ENCODE results near the gene TCEA3.

Gene TCEA3

DNA sequence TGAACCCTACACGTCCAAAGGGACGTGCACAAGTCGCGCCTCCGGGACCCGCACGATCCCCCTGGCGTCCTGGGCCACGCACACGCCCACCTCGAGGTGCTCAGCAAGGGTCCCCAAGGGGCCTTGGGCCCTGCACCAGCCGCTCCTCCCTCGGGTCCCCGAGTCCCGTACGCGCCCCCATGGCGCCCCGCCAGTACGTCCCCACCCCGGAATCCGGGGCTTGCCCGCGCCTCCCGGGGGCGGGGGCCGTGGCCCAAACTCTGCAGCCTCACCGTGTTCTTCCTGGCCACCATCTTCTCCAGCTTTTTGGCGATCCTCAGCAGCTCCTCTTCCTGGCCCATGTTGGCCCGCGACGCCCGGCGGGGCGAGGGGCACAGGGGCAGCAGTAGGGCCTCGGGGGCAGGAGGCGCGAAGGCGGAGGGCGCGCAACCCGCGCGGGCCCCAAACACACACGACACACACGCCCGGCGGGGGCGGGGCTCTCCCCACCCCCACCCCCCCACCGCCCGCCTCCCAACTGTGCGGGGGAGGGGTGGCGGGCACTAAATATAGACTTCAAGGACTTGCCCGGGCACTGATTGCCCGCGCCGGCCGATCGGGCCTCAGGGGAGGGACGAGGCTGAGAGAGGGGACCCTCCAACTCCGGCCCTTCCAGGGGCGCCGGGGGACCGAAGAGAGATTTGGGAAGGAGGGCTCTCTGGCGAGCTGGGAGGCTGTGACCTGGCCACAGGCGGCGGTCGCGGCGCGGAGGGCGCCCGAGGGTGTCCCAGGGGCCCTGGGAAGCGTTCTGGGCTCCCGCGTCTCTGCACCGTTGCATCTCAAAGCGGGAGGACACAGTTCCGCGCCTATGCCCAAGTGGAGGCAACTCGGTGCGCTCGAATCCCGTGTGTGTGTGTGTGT is at the start of gene TCEA3:
TCEA3 (minus strand) TSS at position 456 of the 900 bp plus-strand sequence; CDS start at position 341, 115 bp downstream.
- DNase-seq: peak; percentile 65

DNA sequence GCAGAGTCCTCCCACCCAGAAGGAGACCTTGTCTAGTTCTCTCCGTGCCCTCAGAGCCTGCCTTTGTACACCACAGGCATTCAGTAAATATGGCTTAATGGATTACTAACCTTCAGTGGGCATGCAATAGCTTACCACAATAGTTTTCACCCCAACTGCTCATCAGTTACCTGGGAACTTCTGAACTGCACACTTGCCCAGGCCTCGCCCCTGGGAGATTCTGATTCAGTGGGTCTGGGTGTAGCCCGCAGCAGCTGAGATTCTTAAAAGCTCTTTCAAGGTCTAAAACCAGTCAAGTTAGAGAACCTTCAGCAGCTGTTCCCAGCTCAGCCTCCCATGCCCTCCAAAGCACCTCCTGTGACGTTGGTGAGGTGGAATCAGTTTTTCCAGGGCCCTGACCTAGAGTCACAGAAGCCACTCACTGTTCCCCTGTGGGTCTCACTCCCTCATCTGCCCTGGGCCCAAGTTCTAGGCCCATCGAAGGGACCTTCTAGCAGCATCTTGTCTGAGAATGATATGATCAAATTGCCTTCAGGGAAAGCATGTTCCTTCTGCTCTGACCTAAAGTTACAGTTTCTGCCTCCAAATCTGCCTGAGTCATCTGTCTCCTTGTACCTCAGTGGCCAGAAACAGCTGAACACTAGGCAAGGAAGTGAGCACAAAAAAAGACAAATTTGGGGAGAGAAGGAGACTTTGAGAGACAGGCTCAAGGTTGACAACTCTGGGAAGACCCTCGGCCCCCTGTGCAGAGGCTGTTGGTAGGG is 48.7 kb upstream of the TCEA3 start:
- DNase-seq: no peak

DNA sequence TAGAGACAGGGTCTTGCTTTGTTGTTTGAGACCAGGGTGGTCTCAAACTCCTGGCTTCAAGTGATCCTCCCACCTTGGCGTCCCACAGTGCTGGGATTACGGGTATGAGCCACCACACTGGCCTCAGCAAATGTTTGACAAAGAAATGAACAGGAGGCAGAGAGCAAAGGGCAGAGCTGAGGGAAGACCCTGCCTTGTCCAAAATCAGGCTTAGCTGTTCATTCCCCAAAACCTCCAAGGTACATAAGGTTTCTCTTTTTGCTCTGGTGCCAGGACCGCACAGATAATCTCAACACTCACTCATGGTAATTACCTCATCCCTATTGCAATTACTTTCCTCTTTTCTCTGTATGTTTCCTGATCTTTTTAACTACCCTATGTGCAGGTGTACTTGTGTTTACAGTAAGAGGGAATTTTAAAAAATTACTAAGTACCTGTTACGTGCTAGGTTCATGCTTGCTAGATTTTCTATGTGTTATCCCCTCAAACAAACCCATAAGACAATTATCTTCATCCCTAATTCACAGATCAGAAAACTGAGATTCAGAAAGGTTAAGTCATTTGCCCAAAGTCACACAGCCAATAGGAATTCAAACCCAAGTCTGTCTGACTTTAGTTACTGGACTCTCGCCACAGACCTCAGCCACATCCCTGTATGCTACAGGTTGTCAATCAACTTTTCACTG is 47.9 kb upstream of the TCEA3 start:
- no peak for DNase-seq

DNA sequence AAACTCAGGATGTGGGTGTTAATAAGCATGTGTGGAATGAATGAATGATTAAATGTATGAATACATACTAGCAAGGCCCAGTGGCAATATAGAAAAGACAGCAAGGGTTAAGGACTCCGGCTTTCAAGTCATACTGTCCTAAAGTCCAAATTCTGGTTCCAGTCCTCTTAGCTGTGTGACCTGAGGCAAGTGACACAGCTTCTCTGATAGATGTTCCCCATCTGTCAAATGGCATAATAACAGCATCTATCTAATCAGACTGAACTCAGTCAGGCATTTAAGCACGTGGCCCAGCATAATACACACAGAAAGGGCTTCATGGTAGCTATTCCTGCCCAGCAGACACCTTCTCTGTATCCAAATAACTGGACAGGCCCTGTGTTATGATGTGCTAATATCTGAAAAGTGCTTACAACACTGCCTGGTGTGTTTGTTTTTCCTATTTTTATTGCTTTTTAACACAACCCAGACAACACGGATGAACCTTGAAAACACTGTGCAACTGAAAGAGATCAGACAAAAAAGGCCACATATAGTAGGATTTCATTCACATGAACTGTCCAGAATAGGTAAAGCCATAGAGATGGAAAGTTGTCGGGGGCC is 47.0 kb upstream of the TCEA3 start:
- DNase-seq: no peak

DNA sequence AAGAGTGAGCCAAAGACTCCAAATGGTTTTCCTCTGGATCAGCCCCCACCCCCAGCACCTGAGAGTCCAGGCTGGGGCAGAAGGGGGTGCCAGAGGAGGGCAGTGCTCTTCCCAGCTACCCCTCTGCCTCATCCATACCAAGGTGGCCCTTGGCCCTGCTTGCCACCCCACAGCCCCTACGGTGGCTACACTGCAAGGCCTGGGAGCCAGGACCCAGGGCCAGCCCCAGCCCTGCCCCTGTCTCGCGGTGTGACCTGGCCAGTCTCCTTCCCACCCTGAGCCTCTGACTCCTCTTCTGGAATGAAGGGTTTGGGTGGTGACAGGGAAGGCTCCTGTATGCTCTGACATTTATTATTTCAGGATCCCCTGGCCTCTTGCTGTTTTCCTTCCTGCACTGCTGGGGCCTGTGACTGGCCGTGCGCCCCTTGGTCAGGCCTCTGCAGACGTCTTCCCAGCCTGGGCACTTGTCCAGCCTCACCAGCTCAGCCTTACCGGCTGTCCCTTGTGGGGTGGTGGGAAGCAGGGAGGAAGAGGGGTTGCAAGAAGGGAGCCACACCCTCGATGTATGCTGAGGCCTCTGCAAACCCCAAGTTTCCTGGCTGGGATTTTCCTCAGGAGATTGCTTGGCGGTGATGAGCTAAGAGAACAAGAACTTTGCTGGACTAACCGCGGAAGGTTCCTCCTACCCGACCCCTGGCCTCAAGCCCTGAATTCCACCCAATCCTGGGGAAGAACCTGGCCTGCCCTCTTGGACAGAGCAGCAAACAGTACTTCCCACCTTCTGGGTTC is 45.9 kb upstream of the TCEA3 start:
- DNase-seq: no peak

DNA sequence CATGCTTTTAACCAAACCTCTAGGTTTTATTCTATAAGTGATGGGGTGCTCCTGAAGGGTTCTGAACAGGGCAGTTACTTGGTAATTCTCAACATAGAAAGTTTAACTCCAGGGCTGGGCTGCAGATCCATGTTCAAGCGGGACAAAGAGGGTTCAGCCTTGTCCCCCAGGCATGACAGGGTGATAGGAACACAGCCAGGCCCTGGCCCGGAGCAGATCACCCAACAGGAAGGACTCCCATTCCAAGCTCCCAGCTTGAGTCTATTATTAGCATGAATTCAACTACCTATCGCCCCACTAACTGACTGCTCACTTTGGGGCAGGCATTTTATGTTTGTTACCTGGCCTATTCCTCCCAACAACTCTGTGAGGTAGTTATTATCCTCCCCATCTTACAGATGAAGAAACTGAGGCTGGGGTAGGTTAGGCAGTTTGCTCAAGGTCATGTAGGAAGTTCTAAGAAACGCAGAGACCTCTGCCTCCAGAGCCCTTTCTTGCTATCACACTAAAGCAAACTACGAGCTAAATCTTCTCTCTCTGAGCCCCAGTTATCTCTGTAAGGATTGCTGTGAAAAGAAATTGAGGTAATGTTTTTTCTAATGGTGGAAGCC is 44.9 kb upstream of the TCEA3 start:
- no peak for DNase-seq

DNA sequence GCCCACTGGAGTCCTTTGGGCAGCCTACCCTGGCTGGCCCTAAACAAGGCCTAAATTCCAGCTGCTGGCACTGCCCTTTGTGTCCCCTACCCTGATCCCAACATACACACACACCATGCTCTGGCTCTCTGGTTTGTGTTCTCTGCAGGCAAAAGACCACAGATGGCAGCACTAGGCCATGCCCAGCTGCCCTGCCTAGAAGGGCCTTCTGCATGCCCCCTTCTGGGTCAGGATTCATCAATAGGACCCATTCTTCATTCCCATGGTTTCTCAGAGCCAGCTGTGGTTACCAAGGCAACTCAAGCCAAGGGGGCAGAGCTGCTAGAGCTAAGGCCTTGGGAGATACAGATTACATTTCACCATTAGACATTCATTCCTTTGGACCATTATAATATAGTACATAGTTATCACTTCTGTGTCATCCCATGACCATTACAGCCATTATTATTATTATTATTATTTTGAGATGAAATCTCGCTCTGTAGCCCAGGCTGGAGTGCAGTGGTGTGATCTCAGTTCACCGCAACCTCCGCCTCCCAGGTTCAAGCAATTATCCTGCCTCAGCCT is 42.0 kb upstream of the TCEA3 start:
- no peak for DNase-seq

DNA sequence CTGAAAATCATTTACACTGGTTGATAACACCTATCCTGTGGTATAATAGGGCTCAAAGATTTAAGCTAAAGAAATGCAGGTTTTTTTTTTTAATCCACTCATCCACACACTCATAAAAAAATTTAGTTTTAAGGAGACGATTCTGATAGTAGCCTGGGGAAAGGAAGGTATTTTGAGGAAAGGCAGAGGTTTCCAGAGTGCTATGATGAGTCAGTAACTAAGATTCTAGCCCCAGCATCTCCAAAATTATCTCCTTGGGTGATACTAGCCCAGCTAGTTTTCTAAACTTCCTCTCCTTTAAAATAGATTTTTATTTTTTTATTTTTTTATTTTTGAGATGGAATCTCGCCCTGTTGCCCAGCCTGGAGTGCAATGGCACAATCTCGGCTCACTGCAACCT is 38.7 kb upstream of the TCEA3 start:
- DNase-seq: no peak

DNA sequence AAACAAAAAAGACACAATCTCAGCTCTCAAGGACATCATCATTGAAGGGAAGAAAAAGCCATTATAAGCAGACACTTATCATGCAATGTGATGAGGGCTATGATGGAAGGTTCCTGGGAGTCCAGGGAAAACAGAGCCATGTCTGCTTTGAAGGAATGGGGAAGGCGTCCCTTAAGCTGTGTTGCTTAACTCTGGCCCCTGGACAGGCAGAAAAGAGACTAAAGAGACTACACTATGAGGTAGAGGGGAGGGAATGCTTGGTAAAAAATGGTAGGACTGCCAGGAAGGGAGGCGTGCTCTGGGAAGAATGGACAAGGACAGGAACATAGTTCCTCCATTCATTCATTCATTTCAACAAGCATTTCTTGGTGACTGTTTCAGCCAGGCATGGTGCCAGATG is 38.2 kb upstream of the TCEA3 start:
- DNase-seq: no peak

DNA sequence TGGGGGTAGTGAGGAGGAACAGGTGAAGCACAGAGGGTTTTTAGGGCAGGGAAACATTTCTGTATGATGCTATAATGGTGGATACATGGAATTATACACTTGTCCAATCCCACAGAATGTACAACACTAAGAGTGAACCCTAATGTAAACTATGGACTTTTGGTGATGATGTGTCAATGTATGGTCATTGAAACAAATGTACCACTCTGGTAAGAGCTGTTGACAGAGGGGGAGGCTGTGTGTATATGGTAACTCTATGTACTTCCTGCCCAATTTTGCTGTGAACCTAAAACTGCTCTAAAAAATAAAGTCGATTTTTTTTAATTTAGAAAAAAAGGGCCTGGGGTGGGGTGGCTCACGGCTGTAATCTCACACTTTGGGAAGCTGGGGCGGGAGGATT is 36.5 kb upstream of the TCEA3 start:
- DNase-seq: no peak

DNA sequence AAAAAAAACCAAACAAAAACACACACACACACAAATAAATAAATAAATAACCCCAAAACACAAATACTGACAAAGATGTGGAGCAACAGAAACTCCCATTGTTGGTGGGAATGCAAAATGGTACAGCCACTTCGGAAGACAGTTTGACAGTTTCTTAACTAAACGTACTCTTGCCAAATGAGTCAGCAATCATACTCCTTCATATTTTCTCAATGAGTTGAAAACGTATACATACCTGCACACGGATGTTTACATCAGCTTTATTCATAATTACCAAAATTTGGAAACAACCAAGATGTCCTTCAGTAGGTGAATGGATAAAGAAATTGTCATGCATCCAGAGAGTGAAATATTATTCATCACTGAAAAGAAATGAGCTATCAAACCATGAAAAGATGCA is 36.0 kb upstream of the TCEA3 start:
- DNase-seq: no peak

DNA sequence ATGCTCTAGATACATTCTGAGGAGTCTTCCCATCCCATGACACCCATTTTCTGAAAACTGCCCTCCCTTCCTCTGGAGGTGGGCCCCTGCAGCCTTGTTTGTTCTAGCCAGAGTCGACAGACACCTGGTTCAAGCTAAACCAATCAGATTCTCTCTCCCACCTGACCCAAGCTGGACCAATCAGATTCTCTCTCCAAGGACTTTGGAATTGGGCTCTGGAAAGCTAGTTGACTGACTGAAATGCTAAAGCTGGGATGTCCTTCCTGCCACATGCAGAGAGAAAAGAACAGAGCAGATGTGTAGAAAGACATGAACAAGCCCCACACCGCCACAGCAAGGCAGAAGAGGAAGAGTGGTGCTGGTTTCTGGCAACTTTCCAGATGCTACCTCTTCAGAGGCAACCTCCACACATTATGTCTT is 34.8 kb upstream of the TCEA3 start:
- no peak for DNase-seq

DNA sequence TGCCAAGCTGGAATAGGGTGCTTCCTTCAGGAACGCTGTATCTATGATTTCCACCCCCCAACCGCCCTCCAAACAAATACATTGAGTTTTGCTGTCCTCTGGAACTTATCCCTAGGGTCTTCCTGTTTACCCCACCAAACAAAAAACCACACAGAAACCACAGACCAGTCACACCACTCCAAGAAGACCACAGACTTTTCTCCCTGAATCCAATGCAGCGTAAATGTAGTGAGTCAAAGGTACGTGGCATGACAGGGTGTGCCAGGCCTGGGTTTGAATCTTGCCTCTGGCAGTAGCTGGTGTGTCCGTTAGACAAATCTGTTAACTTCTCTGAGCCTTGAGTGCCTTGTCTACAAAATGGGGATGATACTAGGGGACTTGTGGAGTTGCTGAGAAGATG is 31.7 kb upstream of the TCEA3 start:
- DNase-seq: no peak

DNA sequence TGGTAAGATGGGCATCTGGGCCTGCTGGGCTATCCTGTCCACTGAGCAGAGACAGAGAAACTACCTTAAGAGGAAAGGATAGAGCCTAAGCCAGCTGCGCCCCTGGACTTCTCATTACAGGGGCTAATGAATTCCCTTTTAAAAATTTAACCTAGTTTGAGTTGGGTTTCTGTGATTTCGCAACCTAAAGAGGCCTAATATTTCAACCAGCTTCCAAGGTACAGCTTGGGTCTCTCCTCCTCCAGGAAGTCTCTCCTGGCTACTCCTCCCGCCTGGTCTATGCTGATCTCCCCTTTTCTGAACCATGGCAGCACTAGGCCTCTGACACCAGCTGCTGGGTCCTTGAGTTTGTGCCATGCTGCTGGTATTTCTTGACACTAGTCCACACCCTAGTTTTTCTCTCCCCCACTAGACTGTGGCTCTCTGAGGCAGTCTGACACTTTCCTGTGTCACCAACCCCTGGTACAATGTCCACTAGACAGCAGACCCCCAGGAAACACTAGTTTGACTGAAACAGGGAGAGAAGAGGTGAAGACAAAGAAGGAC is 29.0 kb upstream of the TCEA3 start:
- DNase-seq: no peak

DNA sequence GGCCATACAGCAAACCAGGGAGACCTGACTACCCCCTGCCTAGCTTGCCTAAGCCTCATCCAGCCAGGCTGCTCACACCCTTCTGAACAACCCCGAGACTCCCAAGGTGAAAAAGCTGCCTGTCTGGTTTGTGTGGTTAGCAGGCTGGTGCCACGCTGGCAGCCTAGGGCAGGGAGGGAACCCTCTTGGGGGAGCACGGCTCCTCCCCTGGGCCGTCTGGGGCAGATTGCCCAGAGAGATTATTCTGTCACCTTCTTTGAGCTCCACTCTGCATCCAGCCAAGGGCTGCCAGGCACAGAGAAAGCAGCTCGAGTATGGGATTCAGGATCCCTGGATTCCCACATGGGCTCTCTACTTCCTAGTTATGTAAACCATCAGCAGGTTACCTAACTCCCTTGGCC is 27.5 kb upstream of the TCEA3 start:
- DNase-seq: no peak

DNA sequence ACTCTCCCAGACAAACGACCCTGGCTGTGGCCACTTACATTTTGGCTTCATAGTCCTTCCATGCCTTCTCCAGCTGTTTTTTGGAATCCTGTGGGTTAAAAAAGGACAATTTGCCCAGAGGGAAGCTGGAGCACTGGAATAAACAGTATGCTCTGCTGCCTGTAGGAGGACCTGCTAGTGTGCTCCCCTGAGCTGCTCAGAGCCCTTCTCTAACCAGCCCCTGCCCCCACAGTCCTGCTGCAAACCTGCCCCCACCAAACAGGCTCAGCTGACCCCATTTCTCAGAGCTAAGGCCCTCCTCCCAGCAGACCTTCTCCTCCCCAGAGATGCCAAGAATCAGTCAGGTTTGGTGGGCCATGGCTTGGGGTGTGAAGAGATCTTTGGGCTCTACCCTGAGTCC is 26.9 kb upstream of the TCEA3 start:
- no peak for DNase-seq

DNA sequence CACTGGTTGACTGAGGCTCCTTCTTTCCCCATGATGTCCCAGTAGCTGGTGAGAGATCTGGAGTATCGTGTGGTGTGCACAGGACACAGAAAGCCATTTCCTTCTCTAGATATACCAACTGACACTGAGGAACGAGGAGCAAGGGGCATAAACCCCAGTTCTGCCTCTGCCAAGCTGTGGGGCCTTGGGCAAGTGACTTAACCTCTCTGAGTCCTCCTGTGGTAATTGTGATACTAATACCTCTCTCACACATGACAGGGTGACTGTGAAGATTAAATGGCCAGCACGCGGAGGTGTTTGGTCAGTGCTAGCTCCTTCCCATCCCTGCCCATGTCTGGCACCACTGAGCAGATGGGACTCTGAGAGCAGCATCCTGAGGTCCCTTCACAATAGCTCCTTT is 26.3 kb upstream of the TCEA3 start:
- no peak for DNase-seq

DNA sequence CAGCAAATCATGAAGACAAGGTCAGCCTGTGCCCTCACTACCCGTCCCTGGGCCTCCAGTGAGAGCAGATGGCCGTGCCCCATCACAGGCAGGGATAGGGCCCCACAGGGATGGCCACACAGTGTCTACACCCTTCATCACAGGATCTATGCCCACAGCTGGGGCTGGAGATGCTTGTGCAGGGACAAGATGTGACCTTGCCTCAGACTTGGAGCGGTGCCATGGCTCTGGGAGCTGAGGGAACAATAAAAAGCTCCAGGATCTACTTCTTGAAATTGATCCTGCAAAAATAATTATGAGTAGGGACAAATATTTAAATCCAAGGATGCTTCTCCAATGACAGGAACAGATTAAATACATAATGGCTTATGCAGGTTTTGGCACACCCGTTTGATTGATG is 25.4 kb upstream of the TCEA3 start:
- DNase-seq: no peak

DNA sequence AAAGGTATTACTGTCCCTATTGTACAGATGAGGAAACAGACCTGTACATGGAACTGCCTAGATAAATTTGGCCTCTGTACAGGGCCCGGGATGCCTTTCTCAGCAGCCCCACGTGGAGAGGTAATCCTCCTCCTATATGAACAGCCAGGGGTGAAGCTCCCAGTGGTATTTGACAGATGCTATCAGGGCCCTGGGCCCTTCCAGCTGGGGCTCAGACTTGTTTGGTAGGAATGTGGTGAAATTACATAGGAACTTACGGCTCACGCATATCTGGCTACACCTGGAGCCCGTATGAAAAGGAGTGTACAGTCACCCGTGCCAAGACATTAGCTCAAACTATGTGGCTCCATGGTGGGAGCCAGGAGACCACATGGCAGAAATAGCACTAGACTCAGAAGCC is 24.8 kb upstream of the TCEA3 start:
- no peak for DNase-seq

DNA sequence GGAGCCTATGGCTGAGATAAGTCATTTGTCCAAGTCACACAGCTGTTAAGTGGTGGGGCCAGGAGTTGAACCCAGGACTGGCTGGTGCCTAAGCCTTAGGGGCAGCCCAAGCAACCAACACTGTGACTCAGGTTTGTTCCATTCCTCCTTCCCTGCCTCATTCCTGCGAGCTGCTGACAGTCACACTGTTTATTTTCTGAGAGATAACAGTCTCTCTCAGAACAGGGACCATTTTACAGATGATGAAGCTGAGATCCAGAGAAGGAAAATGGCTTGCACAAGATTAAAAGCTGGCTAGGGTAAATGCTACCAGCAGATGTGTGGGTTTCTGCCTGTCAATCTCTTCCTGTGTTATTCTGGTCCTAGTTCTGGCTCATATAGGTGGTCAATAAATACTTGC is 24.3 kb upstream of the TCEA3 start:
- DNase-seq: no peak

DNA sequence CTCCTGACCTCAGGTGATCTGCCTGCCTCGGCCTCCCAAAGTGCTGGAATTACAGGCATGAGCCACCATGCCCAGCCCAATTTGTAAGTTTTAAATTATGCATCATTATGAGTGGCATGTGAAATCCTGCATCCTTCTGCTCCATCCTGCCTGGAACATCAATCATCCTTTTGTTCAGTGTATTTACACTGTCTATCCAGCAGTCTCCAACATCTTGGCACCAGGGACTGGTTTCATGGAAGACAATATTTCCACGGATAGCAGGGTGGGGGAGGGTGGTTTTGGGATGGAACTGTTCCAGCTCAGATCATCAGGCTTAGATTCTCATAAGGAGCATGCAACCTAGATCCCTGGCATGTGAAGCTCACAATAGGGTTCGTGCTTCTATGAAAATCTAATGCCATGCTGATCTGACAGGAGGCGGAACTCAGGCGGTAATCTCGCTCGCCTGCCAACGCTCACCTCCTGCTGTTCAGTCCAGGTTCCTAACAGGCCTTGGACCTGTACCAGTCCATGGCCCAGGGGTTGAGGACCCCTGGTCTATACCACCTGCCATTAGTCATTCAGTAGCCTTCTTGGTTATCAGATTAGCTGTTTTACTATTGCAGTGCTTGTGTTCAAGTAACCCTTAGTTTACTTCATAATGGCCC is 22.2 kb upstream of the TCEA3 start:
- no peak for DNase-seq

All from retina (tissue), 1 donor.